ENCODE data around the gene KASH5. TPM values are rescaled to one million over a fixed set of nuclear protein-coding genes. Genes with fewer than 3 reads are reported as not detected.
"Not testable (repeated sequence)": the region's sequence is repeated elsewhere in the genome, so short reads cannot be mapped to it uniquely, and the experiment has no call there.

The KASH5 gene
- total RNA-seq, 1 experiment from 2014 or later = 0.21 TPM

- DNase-seq = no peak
- Histone ChIP-seq H3K27me3 (ENCODE audit: control insufficient read depth, insufficient read depth, low read length) (no peaks in the 10 kb centered on the region), H3K4me3 (ENCODE audit: insufficient read depth, low read depth, low read length) (peak overlapping the region; percentile 93), H3K36me3 (replicated peaks; ENCODE audit: control insufficient read depth, insufficient read depth, low read length) (peaks cover 2% of the 10 kb centered on the region)
Observed at GRCh38 chr19:49453757-49454240, 65.8 kb downstream of the KASH5 start.

GRCh38 chr19:49455773-49456172 is 67.7 kb downstream of the KASH5 start:
- H3K27me3 ChIP-seq (ENCODE audit: control insufficient read depth, insufficient read depth, low read length) = no peaks in the 10 kb centered on the region
- H3K4me3 ChIP-seq (ENCODE audit: insufficient read depth, low read depth, low read length) = no peak overlapping the region
- no peaks in the 10 kb centered on the region; the same call in 1 of the 2 replicates for H3K36me3 ChIP-seq (replicated peaks; ENCODE audit: control insufficient read depth, insufficient read depth, low read length)
- no peak for DNase-seq

GRCh38 chr19:49456326-49456725 is 68.3 kb downstream of the KASH5 start:
- Histone ChIP-seq H3K27me3 (ENCODE audit: control insufficient read depth, insufficient read depth, low read length) (no peaks in the 10 kb centered on the region), H3K4me3 (ENCODE audit: insufficient read depth, low read depth, low read length) (no peak overlapping the region), H3K36me3 (replicated peaks; ENCODE audit: control insufficient read depth, insufficient read depth, low read length) (no peaks in the 10 kb centered on the region; the same call in 1 of the 2 replicates)
- DNase-seq = no peak

- no peaks in the 10 kb centered on the region for H3K27me3 ChIP-seq (ENCODE audit: control insufficient read depth, insufficient read depth, low read length)
- no peaks in the 10 kb centered on the region; the same call in 1 of the 2 replicates for H3K36me3 ChIP-seq (replicated peaks; ENCODE audit: control insufficient read depth, insufficient read depth, low read length)
- H3K4me3 ChIP-seq (ENCODE audit: insufficient read depth, low read depth, low read length) = no peak overlapping the region
- peak; percentile 17 for DNase-seq
Observed at GRCh38 chr19:49458567-49458903, 70.5 kb downstream of the KASH5 start.

GRCh38 chr19:49459388-49459787 is 71.3 kb downstream of the KASH5 start:
- peak; percentile 54 for DNase-seq
- Histone ChIP-seq H3K36me3 (replicated peaks; ENCODE audit: control insufficient read depth, insufficient read depth, low read length) (no peaks in the 10 kb centered on the region; the same call in 1 of the 2 replicates), H3K27me3 (ENCODE audit: control insufficient read depth, insufficient read depth, low read length) (no peaks in the 10 kb centered on the region), H3K4me3 (ENCODE audit: insufficient read depth, low read depth, low read length) (no peak overlapping the region)

GRCh38 chr19:49461130-49461529 is 73.1 kb downstream of the KASH5 start:
- DNase-seq; H3K4me3 ChIP-seq (ENCODE audit: insufficient read depth, low read depth, low read length); H3K36me3 ChIP-seq (replicated peaks; ENCODE audit: control insufficient read depth, insufficient read depth, low read length); H3K27me3 ChIP-seq (ENCODE audit: control insufficient read depth, insufficient read depth, low read length): not testable (repeated sequence)

GRCh38 chr19:49461656-49462055 is 73.6 kb downstream of the KASH5 start:
- H3K27me3 ChIP-seq (ENCODE audit: control insufficient read depth, insufficient read depth, low read length) = no peaks in the 10 kb centered on the region
- no peak overlapping the region for H3K4me3 ChIP-seq (ENCODE audit: insufficient read depth, low read depth, low read length)
- DNase-seq = peak; percentile 69
- H3K36me3 ChIP-seq (replicated peaks; ENCODE audit: control insufficient read depth, insufficient read depth, low read length) = no peaks in the 10 kb centered on the region; the same call in none of the 2 replicates

- Histone ChIP-seq H3K27me3 (ENCODE audit: control insufficient read depth, insufficient read depth, low read length) (no peaks in the 10 kb centered on the region), H3K36me3 (replicated peaks; ENCODE audit: control insufficient read depth, insufficient read depth, low read length) (no peaks in the 10 kb centered on the region; the same call in none of the 2 replicates), H3K4me3 (ENCODE audit: insufficient read depth, low read depth, low read length) (no peak overlapping the region)
- peak; percentile 46 for DNase-seq
Observed at GRCh38 chr19:49462492-49462891, 74.4 kb downstream of the KASH5 start.

- H3K36me3 ChIP-seq (replicated peaks; ENCODE audit: control insufficient read depth, insufficient read depth, low read length) = no peaks in the 10 kb centered on the region; the same call in none of the 2 replicates
- no peak overlapping the region for H3K4me3 ChIP-seq (ENCODE audit: insufficient read depth, low read depth, low read length)
- H3K27me3 ChIP-seq (ENCODE audit: control insufficient read depth, insufficient read depth, low read length) = no peaks in the 10 kb centered on the region
- DNase-seq = peak; percentile 52
Observed at GRCh38 chr19:49463960-49464740, 76.1 kb downstream of the KASH5 start.

- Histone ChIP-seq H3K27me3 (ENCODE audit: control insufficient read depth, insufficient read depth, low read length) (no peaks in the 10 kb centered on the region), H3K4me3 (ENCODE audit: insufficient read depth, low read depth, low read length) (no peak overlapping the region), H3K36me3 (replicated peaks; ENCODE audit: control insufficient read depth, insufficient read depth, low read length) (peaks cover 3% of the 10 kb centered on the region)
- DNase-seq = no peak
Observed at GRCh38 chr19:49465371-49465770, 77.3 kb downstream of the KASH5 start.

Other genes starting within 250 kb of the KASH5 start
- gene HRC, start 232.9 kb upstream of the KASH5 start, total RNA-seq (2014; rRNA removed; shearing (Covaris generic)) = 0.45 and 0.81 TPM in 2 replicates
- gene TRPM4, start 230.5 kb upstream of the KASH5 start, total RNA-seq (2014; rRNA removed; shearing (Covaris generic)) = 10.2 and 12.8 TPM in 2 replicates
- gene SLC6A16, start 63.1 kb upstream of the KASH5 start, total RNA-seq (2014; rRNA removed; shearing (Covaris generic)) = 0.24 and 4.3 TPM in 2 replicates
- 0.44 TPM in 1 of 2 replicates, not detected in the other for gene CD37, start 52.8 kb upstream of the KASH5 start, total RNA-seq (2014; rRNA removed; shearing (Covaris generic))
- 110 and 155 TPM in 2 replicates for gene TEAD2, start 25.8 kb upstream of the KASH5 start, total RNA-seq (2014; rRNA removed; shearing (Covaris generic))
- 3.6 and 4.3 TPM in 2 replicates for gene DKKL1, start 24.4 kb upstream of the KASH5 start, total RNA-seq (2014; rRNA removed; shearing (Covaris generic))
- gene PTH2, start 35.2 kb downstream of the KASH5 start, total RNA-seq (2014; rRNA removed; shearing (Covaris generic)) = not detected in 2 replicates
- gene GFY, start 37.1 kb downstream of the KASH5 start, total RNA-seq (2014; rRNA removed; shearing (Covaris generic)) = not detected in 2 replicates
- gene SLC17A7, start 53.3 kb downstream of the KASH5 start, total RNA-seq (2014; rRNA removed; shearing (Covaris generic)) = 0.14 and 0.26 TPM in 2 replicates
- gene PIH1D1, start 63.6 kb downstream of the KASH5 start, total RNA-seq (2014; rRNA removed; shearing (Covaris generic)) = 172 and 194 TPM in 2 replicates
- gene ALDH16A1, start 65.0 kb downstream of the KASH5 start, total RNA-seq (2014; rRNA removed; shearing (Covaris generic)) = 55.5 and 62.2 TPM in 2 replicates
- gene FLT3LG, start 86.0 kb downstream of the KASH5 start, total RNA-seq (2014; rRNA removed; shearing (Covaris generic)) = 0.55 and 1.6 TPM in 2 replicates
- gene RPL13A, start 99.4 kb downstream of the KASH5 start, total RNA-seq (2014; rRNA removed; shearing (Covaris generic)) = 4,136 and 6,335 TPM in 2 replicates
- gene RPS11, start 108.2 kb downstream of the KASH5 start, total RNA-seq (2014; rRNA removed; shearing (Covaris generic)) = 2,449 and 2,647 TPM in 2 replicates
- gene FCGRT, start 124.4 kb downstream of the KASH5 start, total RNA-seq (2014; rRNA removed; shearing (Covaris generic)) = 28.5 and 36.9 TPM in 2 replicates
- 28.2 and 29.2 TPM in 2 replicates for gene RCN3, start 139.8 kb downstream of the KASH5 start, total RNA-seq (2014; rRNA removed; shearing (Covaris generic))
- 102 and 142 TPM in 2 replicates for gene NOSIP, start 192.3 kb downstream of the KASH5 start, total RNA-seq (2014; rRNA removed; shearing (Covaris generic))
- gene PRRG2, start 193.1 kb downstream of the KASH5 start, total RNA-seq (2014; rRNA removed; shearing (Covaris generic)) = 0.55 and 1.2 TPM in 2 replicates
- gene PRR12, start 202.9 kb downstream of the KASH5 start, total RNA-seq (2014; rRNA removed; shearing (Covaris generic)) = 8.2 and 10.8 TPM in 2 replicates

Measured in H7 (cell line).